NCI-H82 (cell line): ENCODE measurements around the gene KCNA5.

ENCODE experiments used
- DNase-seq: peaks from one replicate; lab custom pipeline; 2025; lab: John Stamatoyannopoulos, UW

Gene KCNA5

GRCh38 chr12:5027046-5027821, 16.4 kb upstream of the KCNA5 start:
- no peak for DNase-seq

GRCh38 chr12:5030066-5030465, 13.6 kb upstream of the KCNA5 start:
- no peak for DNase-seq

- no peak for DNase-seq
These were observed 12.4 kb upstream of the KCNA5 start for GRCh38 chr12:5031242-5031641.

- no peak for DNase-seq
These were observed 11.7 kb upstream of the KCNA5 start for GRCh38 chr12:5031958-5032357.

GRCh38 chr12:5032821-5033220, 10.9 kb upstream of the KCNA5 start:
- no peak for DNase-seq

GRCh38 chr12:5033883-5034282, 9.8 kb upstream of the KCNA5 start:
- no peak for DNase-seq

GRCh38 chr12:5034603-5035002, 9.1 kb upstream of the KCNA5 start:
- DNase-seq, result no peak

GRCh38 chr12:5035618-5036017, 8.1 kb upstream of the KCNA5 start:
- DNase-seq, result no peak

GRCh38 chr12:5036031-5036430, 7.6 kb upstream of the KCNA5 start:
- DNase-seq, result no peak

GRCh38 chr12:5037795-5038357, 5.8 kb upstream of the KCNA5 start:
- no peak for DNase-seq

- DNase-seq, result peak; percentile 75
These were observed 4.8 kb upstream of the KCNA5 start for GRCh38 chr12:5038781-5039311.

- DNase-seq, result no peak
These were observed 3.9 kb upstream of the KCNA5 start for GRCh38 chr12:5039815-5040214.

- no peak for DNase-seq
These were observed 3.3 kb upstream of the KCNA5 start for GRCh38 chr12:5040368-5040767.

GRCh38 chr12:5044420-5045295, 979 bp downstream of the KCNA5 start:
- DNase-seq, result no peak

GRCh38 chr12:5047094-5047493, 3.4 kb downstream of the KCNA5 start:
- no peak for DNase-seq

- no peak for DNase-seq
These were observed 4.0 kb downstream of the KCNA5 start for GRCh38 chr12:5047729-5048128.

GRCh38 chr12:5050542-5050941, 6.9 kb downstream of the KCNA5 start:
- no peak for DNase-seq

- no peak for DNase-seq
These were observed 7.7 kb downstream of the KCNA5 start for GRCh38 chr12:5051334-5051733.

- DNase-seq, result no peak
These were observed 8.2 kb downstream of the KCNA5 start for GRCh38 chr12:5051913-5052312.

GRCh38 chr12:5052348-5052747, 8.7 kb downstream of the KCNA5 start:
- no peak for DNase-seq

GRCh38 chr12:5059358-5059757, 15.7 kb downstream of the KCNA5 start:
- DNase-seq, result no peak

- DNase-seq, result no peak
These were observed 17.3 kb downstream of the KCNA5 start for GRCh38 chr12:5060958-5061357.

- DNase-seq, result peak; percentile 74
These were observed 19.5 kb downstream of the KCNA5 start for GRCh38 chr12:5063149-5063548.
